Activated CD4-positive, alpha-beta T cell treated with anti-CD3 and anti-CD28 coated beads, Interleukin-2, amount 10 ng/mL, durations not matched to agents 7 days and 5 days (primary cell): Measurements from ENCODE around the gene CDK11A. TPM values are rescaled to one million over a fixed set of nuclear protein-coding genes. Genes with fewer than 3 reads are reported as not detected.
"Not testable (repeated sequence)": the region's sequence is repeated elsewhere in the genome, so short reads cannot be mapped to it uniquely, and the experiment has no call there.

Experiments
- CTCF ChIA-PET: fragments of 350-600 bp; sonication (Branson Sonifier 250); formaldehyde crosslinking; loops from one replicate; lab custom pipeline; 2021; ENCODE audit warnings: antibody characterized with exemption; lab: Charles Lee
- POLR2A ChIA-PET: fragments of 350-600 bp; sonication (Branson Sonifier 250); formaldehyde crosslinking; loops from one replicate; lab custom pipeline; 2021; ENCODE audit warnings: antibody characterized with exemption; lab: Charles Lee
- DNase-seq: peaks from one replicate; pipeline ENCODE4 v3.0.0-alpha.2; 2020
- H3K27ac Mint-ChIP-seq: one replicate; pipeline ENCODE4 v1.8.0; 2021; ENCODE audit warnings: mild to moderate bottlenecking, moderate library complexity, mixed read lengths
- H3K27me3 Mint-ChIP-seq: one replicate; pipeline ENCODE4 v1.8.0; 2021; ENCODE audit warnings: mixed read lengths
- H3K36me3 Mint-ChIP-seq: one replicate; pipeline ENCODE4 v1.8.0; 2021; ENCODE audit warnings: low read depth, mixed read lengths
- H3K4me1 Mint-ChIP-seq: one replicate; pipeline ENCODE4 v1.8.0; 2021; ENCODE audit warnings: mixed read lengths
- H3K4me3 Mint-ChIP-seq: one replicate; pipeline ENCODE4 v1.8.0; 2021; ENCODE audit warnings: mild to moderate bottlenecking, moderate library complexity, mixed read lengths
- H3K9me3 Mint-ChIP-seq: one replicate; pipeline ENCODE4 v1.8.0; 2021; ENCODE audit warnings: mixed read lengths
- total RNA-seq, 2 experiments: library from RNA; stranded (reverse); gene quantifications; one replicate each; pipeline ENCODE4 v1.2.3, GENCODE V29; 2021

The CDK11A gene
- total RNA-seq, 2 experiments from 2014 or later, result 61.4 to 81.9 TPM

- Mint-ChIP-seq H3K36me3 (peaks cover 25% of the 10 kb centered on the region), H3K27ac (peak overlapping the region; percentile 100), H3K4me3 (peak overlapping the region; percentile 48), H3K4me1 (peaks cover 28% of the 10 kb centered on the region)
- POLR2A ChIA-PET, H3K27me3 Mint-ChIP-seq, H3K9me3 Mint-ChIP-seq, DNase-seq: not testable (repeated sequence)
- CTCF ChIA-PET, result interaction anchor here (2.0 kb wide), 1 partner anchor 63 kb away, joined by 13 read pairs; no protein-coding TSS in a partner anchor
Observed at GRCh38 chr1:1729116-1729816, 5.1 kb upstream of the CDK11A start.

GRCh38 chr1:1728308-1729005 is 4.3 kb upstream of the CDK11A start:
- Mint-ChIP-seq H3K36me3 (peaks cover 22% of the 10 kb centered on the region), H3K4me3 (peak overlapping the region; percentile 67), H3K27ac (peak overlapping the region; percentile 100), H3K4me1 (peaks cover 28% of the 10 kb centered on the region)
- POLR2A ChIA-PET, H3K9me3 Mint-ChIP-seq, H3K27me3 Mint-ChIP-seq: not testable (repeated sequence)
- DNase-seq, result peak; percentile 75
- CTCF ChIA-PET, result interaction anchor here (2.0 kb wide), 1 partner anchor 63 kb away, joined by 13 read pairs; no protein-coding TSS in a partner anchor

GRCh38 chr1:1727131-1727651 is 3.0 kb upstream of the CDK11A start:
- H3K9me3 Mint-ChIP-seq, DNase-seq, CTCF ChIA-PET, H3K27me3 Mint-ChIP-seq: not testable (repeated sequence)
- Mint-ChIP-seq H3K36me3 (peaks cover 18% of the 10 kb centered on the region), H3K27ac (peak overlapping the region; percentile 87), H3K4me1 (peaks cover 29% of the 10 kb centered on the region), H3K4me3 (peak overlapping the region; percentile 7)
- POLR2A ChIA-PET, result interaction anchor here (0.6 kb wide), 1 partner anchor 854 kb away, joined by 4 read pairs; no protein-coding TSS in a partner anchor

GRCh38 chr1:1726088-1726487 is 1.9 kb upstream of the CDK11A start:
- Mint-ChIP-seq H3K27ac (peak overlapping the region; percentile 87), H3K36me3 (peaks cover 21% of the 10 kb centered on the region), H3K4me1 (peaks cover 37% of the 10 kb centered on the region), H3K4me3 (peak overlapping the region; percentile 27)
- H3K9me3 Mint-ChIP-seq, DNase-seq, CTCF ChIA-PET, POLR2A ChIA-PET, H3K27me3 Mint-ChIP-seq: not testable (repeated sequence)

GRCh38 chr1:1721201-1721600 is 3.0 kb downstream of the CDK11A start:
- H3K9me3 Mint-ChIP-seq, result no peaks in the 10 kb centered on the region
- DNase-seq, result no peak
- H3K4me1 Mint-ChIP-seq, result peaks cover 16% of the 10 kb centered on the region
- no peaks in the 10 kb centered on the region for H3K27me3 Mint-ChIP-seq
- no peak overlapping the region for H3K27ac Mint-ChIP-seq
- ChIA-PET POLR2A (no interaction called here), CTCF (interaction anchor here (0.5 to 0.6 kb wide), 2 partner anchors 58 to 364 kb away, joined by 3 read pairs; no protein-coding TSS in a partner anchor)
- H3K4me3 Mint-ChIP-seq, result no peak overlapping the region
- peaks cover 21% of the 10 kb centered on the region for H3K36me3 Mint-ChIP-seq

GRCh38 chr1:1715109-1715883 is 8.9 kb downstream of the CDK11A start:
- POLR2A ChIA-PET, CTCF ChIA-PET: not testable (repeated sequence)
- H3K36me3 Mint-ChIP-seq, result peaks cover 37% of the 10 kb centered on the region

GRCh38 chr1:1707897-1708296 is 16.3 kb downstream of the CDK11A start:
- POLR2A ChIA-PET, H3K4me1 Mint-ChIP-seq, H3K27ac Mint-ChIP-seq, H3K9me3 Mint-ChIP-seq, H3K27me3 Mint-ChIP-seq, CTCF ChIA-PET, H3K4me3 Mint-ChIP-seq, DNase-seq, H3K36me3 Mint-ChIP-seq: not testable (repeated sequence)

More at GRCh38 chr1:1715109-1715883, 8.9 kb downstream of the CDK11A start:
- peak overlapping the region; percentile 63 for H3K27ac Mint-ChIP-seq
- not testable (repeated sequence) for H3K9me3 Mint-ChIP-seq, H3K4me3 Mint-ChIP-seq, H3K4me1 Mint-ChIP-seq, DNase-seq, H3K27me3 Mint-ChIP-seq

- H3K4me3 Mint-ChIP-seq, H3K4me1 Mint-ChIP-seq, H3K27me3 Mint-ChIP-seq, POLR2A ChIA-PET, H3K36me3 Mint-ChIP-seq, H3K9me3 Mint-ChIP-seq, DNase-seq, H3K27ac Mint-ChIP-seq: not testable (repeated sequence)
- CTCF ChIA-PET, result interaction anchor here (0.6 kb wide), 1 partner anchor 129 kb away, joined by 3 read pairs; no protein-coding TSS in a partner anchor
Observed at GRCh38 chr1:1707241-1707640, 16.9 kb downstream of the CDK11A start.

GRCh38 chr1:1705623-1706022 is 18.5 kb downstream of the CDK11A start:
- H3K9me3 Mint-ChIP-seq, DNase-seq, H3K36me3 Mint-ChIP-seq, H3K27me3 Mint-ChIP-seq, H3K4me1 Mint-ChIP-seq, H3K4me3 Mint-ChIP-seq, CTCF ChIA-PET, H3K27ac Mint-ChIP-seq, POLR2A ChIA-PET: not testable (repeated sequence)

- POLR2A ChIA-PET, DNase-seq, H3K4me1 Mint-ChIP-seq, CTCF ChIA-PET, H3K27me3 Mint-ChIP-seq, H3K4me3 Mint-ChIP-seq, H3K27ac Mint-ChIP-seq, H3K9me3 Mint-ChIP-seq, H3K36me3 Mint-ChIP-seq: not testable (repeated sequence)
Observed at GRCh38 chr1:1704284-1704957, 19.7 kb downstream of the CDK11A start.

- no peak for DNase-seq
- CTCF ChIA-PET, result no interaction called here
- no peak overlapping the region for H3K27ac Mint-ChIP-seq
- POLR2A ChIA-PET, result no interaction called here
- H3K9me3 Mint-ChIP-seq, result no peaks in the 10 kb centered on the region
- H3K27me3 Mint-ChIP-seq, result peaks cover 2% of the 10 kb centered on the region
- H3K36me3 Mint-ChIP-seq, result peaks cover 4% of the 10 kb centered on the region
- H3K4me1 Mint-ChIP-seq, result no peaks in the 10 kb centered on the region
- H3K4me3 Mint-ChIP-seq, result no peak overlapping the region
Observed at GRCh38 chr1:1703796-1704195, 20.4 kb downstream of the CDK11A start.

GRCh38 chr1:1702506-1702905 is 21.7 kb downstream of the CDK11A start:
- H3K4me3 Mint-ChIP-seq, H3K9me3 Mint-ChIP-seq, H3K36me3 Mint-ChIP-seq, CTCF ChIA-PET, DNase-seq, H3K27me3 Mint-ChIP-seq, H3K4me1 Mint-ChIP-seq, H3K27ac Mint-ChIP-seq, POLR2A ChIA-PET: not testable (repeated sequence)
